ENCODE results near the gene STRIT1. TPM values are rescaled to one million over a fixed set of nuclear protein-coding genes. Genes with fewer than 3 reads are reported as not detected.
"Not testable (repeated sequence)": the region's sequence is repeated elsewhere in the genome, so short reads cannot be mapped to it uniquely, and the experiment has no call there.

The STRIT1 gene
- total and polyA plus RNA-seq, 2 donors (not counting 1 experiment from before 2014, with no cell fraction given): not detected

GRCh38 chr3:155275159-155275754, 18.2 kb downstream of the STRIT1 start:
- intact Hi-C loops (cut with micrococcal nuclease); H3K9me3 Mint-ChIP-seq (ENCODE audit: insufficient read depth); H3K4me3 ChIP-seq (ENCODE audit: control extremely low read depth in 1 of 5, extremely low read depth in 1 of 5, insufficient read depth in 1 of 5, low read depth in 2 of 5, low read length in 4 of 5); ATAC-seq (ENCODE audit: low read depth); H3K4me1 Mint-ChIP-seq; H3K9ac ChIP-seq (ENCODE audit: low read length); CTCF ChIA-PET; H3K27ac ChIP-seq (ENCODE audit: low read length in 2 of 2); H3K9me3 ChIP-seq (ENCODE audit: control extremely low read depth in 1 of 3, control insufficient read depth in 2 of 3, insufficient read depth in 1 of 3, low read length in 2 of 3); H3K79me2 ChIP-seq (ENCODE audit: control insufficient read depth, insufficient read depth, low read length); H2AFZ ChIP-seq (ENCODE audit: insufficient read depth, low read depth, low read length, poor library complexity, severe bottlenecking); H3K27ac Mint-ChIP-seq; H3K4me3 Mint-ChIP-seq; H3K27me3 ChIP-seq (replicated peaks in 1 of 4; ENCODE audit: control extremely low read depth in 1 of 4, control insufficient read depth in 3 of 4, insufficient read depth in 4 of 4, low read length in 3 of 4); H3K4me1 ChIP-seq (ENCODE audit: control insufficient read depth in 2 of 2, insufficient read depth in 2 of 2, low read length in 2 of 2); H3K27me3 Mint-ChIP-seq; H3K4me2 ChIP-seq (replicated peaks; ENCODE audit: low read depth, low read length, poor library complexity, severe bottlenecking); H3K36me3 ChIP-seq (replicated peaks in 1 of 2; ENCODE audit: control extremely low read depth in 1 of 2, control insufficient read depth in 1 of 2, extremely low read depth in 1 of 2, insufficient read depth in 2 of 2, low read length in 1 of 2); H4K20me1 ChIP-seq (ENCODE audit: control insufficient read depth, insufficient read depth, low read length, poor library complexity, severe bottlenecking); POLR2A ChIA-PET; DNase-seq: not testable (repeated sequence)
- 100% methylated on average over 3 of the region's 6 CpGs for WGBS (ENCODE audit: insufficient coverage)

GRCh38 chr3:155274435-155274834, 19.0 kb downstream of the STRIT1 start:
- DNase-seq; H3K27me3 ChIP-seq (replicated peaks in 1 of 4; ENCODE audit: control extremely low read depth in 1 of 4, control insufficient read depth in 3 of 4, insufficient read depth in 4 of 4, low read length in 3 of 4); H3K27ac ChIP-seq (ENCODE audit: low read length in 2 of 2); ATAC-seq (ENCODE audit: low read depth); H3K9me3 Mint-ChIP-seq (ENCODE audit: insufficient read depth); H3K4me3 ChIP-seq (ENCODE audit: control extremely low read depth in 1 of 5, extremely low read depth in 1 of 5, insufficient read depth in 1 of 5, low read depth in 2 of 5, low read length in 4 of 5); H3K4me1 Mint-ChIP-seq; H3K4me3 Mint-ChIP-seq; CTCF ChIA-PET; H3K36me3 ChIP-seq (replicated peaks in 1 of 2; ENCODE audit: control extremely low read depth in 1 of 2, control insufficient read depth in 1 of 2, extremely low read depth in 1 of 2, insufficient read depth in 2 of 2, low read length in 1 of 2); intact Hi-C loops (cut with micrococcal nuclease); H3K9ac ChIP-seq (ENCODE audit: low read length); H3K4me2 ChIP-seq (replicated peaks; ENCODE audit: low read depth, low read length, poor library complexity, severe bottlenecking); H3K79me2 ChIP-seq (ENCODE audit: control insufficient read depth, insufficient read depth, low read length); H3K4me1 ChIP-seq (ENCODE audit: control insufficient read depth in 2 of 2, insufficient read depth in 2 of 2, low read length in 2 of 2); H4K20me1 ChIP-seq (ENCODE audit: control insufficient read depth, insufficient read depth, low read length, poor library complexity, severe bottlenecking); H3K27me3 Mint-ChIP-seq; H2AFZ ChIP-seq (ENCODE audit: insufficient read depth, low read depth, low read length, poor library complexity, severe bottlenecking); H3K27ac Mint-ChIP-seq; H3K9me3 ChIP-seq (ENCODE audit: control extremely low read depth in 1 of 3, control insufficient read depth in 2 of 3, insufficient read depth in 1 of 3, low read length in 2 of 3); POLR2A ChIA-PET: not testable (repeated sequence)
- 100% methylated on average over 3 of the region's 4 CpGs for WGBS (ENCODE audit: insufficient coverage)

GRCh38 chr3:155271343-155271613, 22.2 kb downstream of the STRIT1 start:
- no peak for TF ChIP-seq CTCF (IDR thresholded peaks at IDR 0.05)
- TF ChIP-seq EZH2 (IDR thresholded peaks at IDR 0.05; ENCODE audit: borderline replicate concordance, insufficient read depth, low read depth, low read length, poor library complexity, severe bottlenecking): no peak
- Mint-ChIP-seq H3K9me3 (ENCODE audit: insufficient read depth) (no peaks in the 10 kb centered on the region), H3K4me1 (no peaks in the 10 kb centered on the region), H3K4me3 (no peak overlapping the region), H3K27ac (no peak overlapping the region), H3K27me3 (no peaks in the 10 kb centered on the region)
- Histone ChIP-seq H4K20me1 (ENCODE audit: control insufficient read depth, insufficient read depth, low read length, poor library complexity, severe bottlenecking) (no peaks in the 10 kb centered on the region), H3K36me3 (replicated peaks in 1 of 2; ENCODE audit: control extremely low read depth in 1 of 2, control insufficient read depth in 1 of 2, extremely low read depth in 1 of 2, insufficient read depth in 2 of 2, low read length in 1 of 2) (no peaks in the 10 kb centered on the region), H3K4me2 (replicated peaks; ENCODE audit: low read depth, low read length, poor library complexity, severe bottlenecking) (no peak overlapping the region), H3K4me1 (ENCODE audit: control insufficient read depth in 2 of 2, insufficient read depth in 2 of 2, low read length in 2 of 2) (no peaks in the 10 kb centered on the region), H3K4me3 (ENCODE audit: control extremely low read depth in 1 of 5, extremely low read depth in 1 of 5, insufficient read depth in 1 of 5, low read depth in 2 of 5, low read length in 4 of 5) (no peak overlapping the region), H3K9me3 (ENCODE audit: control extremely low read depth in 1 of 3, control insufficient read depth in 2 of 3, insufficient read depth in 1 of 3, low read length in 2 of 3) (no peaks in the 10 kb centered on the region), H3K27ac (ENCODE audit: low read length in 2 of 2) (no peak overlapping the region), H3K27me3 (replicated peaks in 1 of 4; ENCODE audit: control extremely low read depth in 1 of 4, control insufficient read depth in 3 of 4, insufficient read depth in 4 of 4, low read length in 3 of 4) (no peaks in the 10 kb centered on the region), H2AFZ (ENCODE audit: insufficient read depth, low read depth, low read length, poor library complexity, severe bottlenecking) (no peak overlapping the region), H3K9ac (ENCODE audit: low read length) (no peak overlapping the region), H3K79me2 (ENCODE audit: control insufficient read depth, insufficient read depth, low read length) (no peaks in the 10 kb centered on the region)
- CTCF ChIA-PET: no interaction called here
- WGBS (ENCODE audit: insufficient coverage): no CpG with 5 or more reads among the region's 1 CpG
- DNase-seq (no peak), ATAC-seq (ENCODE audit: low read depth) (no peak)
- POLR2A ChIA-PET: no interaction called here
- intact Hi-C loops (cut with micrococcal nuclease): no loop called here

All from B cell (primary cell).